ENCODE results near the gene DAZAP2. TPM values are rescaled to one million over a fixed set of nuclear protein-coding genes. Genes with fewer than 3 reads are reported as not detected.

The DAZAP2 gene
- total and polyA plus RNA-seq, 9 of the 15 experiments (the other 6 are each of a cell fraction or from before 2014, with no cell fraction given), result 116 to 668 (median 227) TPM

GRCh38 chr12:51275088-51275487, 36.5 kb downstream of the DAZAP2 start:
- DNase-seq (ENCODE audit: extremely low read depth in 1 of 4, low spot score in 3 of 4) (no peak), FAIRE-seq (no peak), ATAC-seq (no peak)
- ChIA-PET POLR2A (interaction anchor here (0.6 to 1.2 kb wide), 2 partner anchors 66 to 1758 kb away, joined by 3 to 4 read pairs; no protein-coding TSS in a partner anchor), CTCF (ENCODE audit: low intra/inter-chr PET ratio) (no interaction called here)
- TF ChIP-seq CTCF (IDR thresholded peaks at IDR 0.05 in 2 of 3, conservative IDR thresholded peaks at IDR 0.05 in 1 of 3; ENCODE audit: insufficient read depth in 2 of 3, low read depth in 1 of 3, low read length in 3 of 3) (0 out of 6 replicates have a peak, but pooled peaks of 1 of the 3 experiments have one; percentile 9), NFIC (IDR thresholded peaks at IDR 0.05) (no peak)
- WGBS (ENCODE audit: insufficient coverage, low coverage, missing lambda C conversion rate), result 43% methylated on average over 1 of the region's 1 CpG
- no TSS peak for BruUV-seq (replicated peaks)
- in situ Hi-C loops (cut with MboI), result no loop called here
- H3K4me3 ChIP-seq, result no peak overlapping the region
- H3K9me1 ChIP-seq (ENCODE audit: control insufficient read depth, insufficient read depth, low read length), result no peaks in the 10 kb centered on the region
- no peaks in the 10 kb centered on the region for H3K36me3 ChIP-seq (ENCODE audit: control insufficient read depth, insufficient read depth, low read length)
- no peak overlapping the region for H3K4me2 ChIP-seq (ENCODE audit: insufficient read depth, low read length)
- H2AFZ ChIP-seq (ENCODE audit: low read depth, low read length), result no peak overlapping the region
- no peaks in the 10 kb centered on the region; the same call in 2 of the 3 replicates for H3K79me2 ChIP-seq (ENCODE audit: control insufficient read depth, insufficient read depth, low read length)
- no peaks in the 10 kb centered on the region; a peak in 1 of 5 replicates for H3K27me3 ChIP-seq (ENCODE audit: control insufficient read depth in 2 of 2, insufficient read depth in 2 of 2, low read length in 2 of 2)
- no peaks in the 10 kb centered on the region for H3K9me3 ChIP-seq (replicated peaks; ENCODE audit: control insufficient read depth, insufficient read depth, low read depth, low read length)
- no peaks in the 10 kb centered on the region; the same call in 1 of the 2 replicates for H4K20me1 ChIP-seq (replicated peaks; ENCODE audit: control insufficient read depth, insufficient read depth, low read length)
- no peak overlapping the region for H3K9ac ChIP-seq (ENCODE audit: insufficient read depth in 1 of 2, low read depth in 2 of 2, low read length in 2 of 2)
- H3K4me1 ChIP-seq (replicated peaks in 1 of 2; ENCODE audit: control insufficient read depth in 2 of 2, insufficient read depth in 2 of 2, low read length in 2 of 2), result peaks cover 5 to 9% of the 10 kb centered on the region in 2 experiments; a peak in 4 of 5 replicates
- no peak overlapping the region for H3K27ac ChIP-seq (ENCODE audit: extremely low read depth, low read depth, low read length)
- intact Hi-C loops (cut with micrococcal nuclease), result no loop called here

Data from K562 (cell line).